ENCODE results near the gene CDC20. TPM values are rescaled to one million over a fixed set of nuclear protein-coding genes. Genes with fewer than 3 reads are reported as not detected.

CDC20 gene
- total and polyA plus RNA-seq, 4 donors, result 3.6 to 6.1 (median 5.2) TPM

- WGBS, 2 donors, result 91 to 92% methylated on average over 5 of the region's 5 CpGs
Measured at GRCh38 chr1:43314233-43314632, 44.5 kb upstream of the CDC20 start.

GRCh38 chr1:43315481-43315880 is 43.3 kb upstream of the CDC20 start:
- Histone ChIP-seq H3K36me3 (ENCODE audit: control insufficient read depth in 4 of 4, insufficient read depth in 4 of 4, low read length in 4 of 4) (peaks cover 0 to 12% (median 0%) of the 10 kb centered on the region in 4 donors), H3K9ac (ENCODE audit: insufficient read depth in 1 of 2, low read length in 2 of 2) (no peak overlapping the region), H3K9me3 (ENCODE audit: control insufficient read depth in 4 of 4, insufficient read depth in 3 of 4, low read length in 3 of 4) (no peaks in the 10 kb centered on the region), H3K4me1 (ENCODE audit: control insufficient read depth in 5 of 5, insufficient read depth in 5 of 5, low read length in 5 of 5) (peaks cover 0 to 6% (median 0%) of the 10 kb centered on the region in 5 donors), H3K4me3 (no peak overlapping the region), H3K27me3 (ENCODE audit: control insufficient read depth in 3 of 3, insufficient read depth in 3 of 3, low read length in 2 of 3) (no peaks in the 10 kb centered on the region), H3K27ac (ENCODE audit: low read depth in 1 of 2, low read length in 1 of 2) (no peak overlapping the region)
- TF ChIP-seq CTCF (IDR thresholded peaks at IDR 0.05; ENCODE audit: control extremely low read depth, extremely low read depth), result no peak
- DNase-seq (no peak), ATAC-seq (ENCODE audit: insufficient read depth, low FRiP score) (no peak)
- 84 to 93% methylated on average over 3 of the region's 3 CpGs for WGBS, 2 donors

More at GRCh38 chr1:43314233-43314632, 44.5 kb upstream of the CDC20 start:
- Histone ChIP-seq H3K9me3 (ENCODE audit: control insufficient read depth in 4 of 4, insufficient read depth in 3 of 4, low read length in 3 of 4) (no peaks in the 10 kb centered on the region), H3K27me3 (ENCODE audit: control insufficient read depth in 3 of 3, insufficient read depth in 3 of 3, low read length in 2 of 3) (no peaks in the 10 kb centered on the region), H3K4me3 (no peak overlapping the region), H3K4me1 (ENCODE audit: control insufficient read depth in 5 of 5, insufficient read depth in 5 of 5, low read length in 5 of 5) (peaks cover 0 to 6% (median 0%) of the 10 kb centered on the region in 5 donors), H3K9ac (ENCODE audit: insufficient read depth in 1 of 2, low read length in 2 of 2) (no peak overlapping the region), H3K27ac (ENCODE audit: low read depth in 1 of 2, low read length in 1 of 2) (no peak overlapping the region), H3K36me3 (ENCODE audit: control insufficient read depth in 4 of 4, insufficient read depth in 4 of 4, low read length in 4 of 4) (peaks cover 0 to 7% (median 0%) of the 10 kb centered on the region in 4 donors)
- no peak for TF ChIP-seq CTCF (IDR thresholded peaks at IDR 0.05; ENCODE audit: control extremely low read depth, extremely low read depth)
- ATAC-seq (ENCODE audit: insufficient read depth, low FRiP score) (no peak), DNase-seq (no peak)

GRCh38 chr1:43315963-43316737 is 42.6 kb upstream of the CDC20 start:
- DNase-seq (no peak), ATAC-seq (ENCODE audit: insufficient read depth, low FRiP score) (no peak)
- Histone ChIP-seq H3K4me1 (ENCODE audit: control insufficient read depth in 5 of 5, insufficient read depth in 5 of 5, low read length in 5 of 5) (peaks cover 0 to 6% (median 0%) of the 10 kb centered on the region in 5 donors), H3K27ac (ENCODE audit: low read depth in 1 of 2, low read length in 1 of 2) (no peak overlapping the region), H3K9ac (ENCODE audit: insufficient read depth in 1 of 2, low read length in 2 of 2) (no peak overlapping the region), H3K4me3 (no peak overlapping the region), H3K9me3 (ENCODE audit: control insufficient read depth in 4 of 4, insufficient read depth in 3 of 4, low read length in 3 of 4) (no peaks in the 10 kb centered on the region), H3K36me3 (ENCODE audit: control insufficient read depth in 4 of 4, insufficient read depth in 4 of 4, low read length in 4 of 4) (peaks cover 0 to 12% (median 0%) of the 10 kb centered on the region in 4 donors), H3K27me3 (ENCODE audit: control insufficient read depth in 3 of 3, insufficient read depth in 3 of 3, low read length in 2 of 3) (no peaks in the 10 kb centered on the region)
- TF ChIP-seq CTCF (IDR thresholded peaks at IDR 0.05; ENCODE audit: control extremely low read depth, extremely low read depth), result no peak
- WGBS, 2 donors, result 89 to 92% methylated on average over 10 of the region's 10 CpGs
